Testis (tissue), 2 donors: ENCODE results near the gene RXRG.

Experiments used
- CTCF ChIP-seq, 3 experiments: fragments of 450-650 bp in 2 of 3; fragments of 200-600 bp in 1 of 3; sonication (generic) in 1 of 3; IDR thresholded peaks; one replicate each; pipeline ENCODE4 v1.5.1; 2016 to 2019; ENCODE audit warnings: antibody characterized with exemption in 3 of 3, mild to moderate bottlenecking in 2 of 3, moderate library complexity in 1 of 3
- POLR2A ChIP-seq: fragments of 450-650 bp; IDR thresholded peaks from one replicate; pipeline ENCODE4 v1.6.1; 2017; ENCODE audit warnings: antibody characterized with exemption, mild to moderate bottlenecking, moderate library complexity

GRCh38 chr1:165444897-165445370 is at the start of gene RXRG:
- no peak for TF ChIP-seq CTCF (IDR thresholded peaks at IDR 0.05)
- TF ChIP-seq POLR2A: no peak
